Heart right ventricle (tissue), 16 donors: ENCODE results near the gene COL4A2. TPM values are rescaled to one million over a fixed set of nuclear protein-coding genes. Genes with fewer than 3 reads are reported as not detected.
"Not testable (repeated sequence)": the region's sequence is repeated elsewhere in the genome, so short reads cannot be mapped to it uniquely, and the experiment has no call there.

Source experiments
- ATAC-seq, 8 donors: fragments of 200-7000 bp; cut with Tn5 transposase; one replicate each; pipeline ENCODE4 v1.9.1; 2020; ENCODE audit warnings: mild to moderate bottlenecking in 8 of 8, moderate library complexity in 8 of 8, moderate number of reproducible peaks in 1 of 8
- DNase-seq, 2 donors: peaks; one replicate each; pipeline ENCODE4 v3.0.0-alpha.2; 2020
- H3K27ac ChIP-seq, 10 donors: fragments of 200-600 bp; sonication (generic) in 2 of 10; one replicate each; pipeline versions ENCODE4 v1.5.0 to v1.8.0; 2020 to 2022; ENCODE audit warnings: mild to moderate bottlenecking in 3 of 10
- H3K27me3 ChIP-seq, 7 donors: fragments of 200-600 bp; one replicate each; pipeline ENCODE4 v1.8.0; 2021 to 2022; ENCODE audit warnings: mild to moderate bottlenecking in 2 of 7
- H3K36me3 ChIP-seq, 9 donors: fragments of 200-600 bp; sonication (generic) in 1 of 9; one replicate each; pipeline versions ENCODE4 v1.5.0 to v1.8.0; 2020 to 2022; ENCODE audit warnings: mild to moderate bottlenecking in 2 of 9
- H3K4me1 ChIP-seq, 9 donors: fragments of 200-600 bp; sonication (generic) in 1 of 9; one replicate each; pipeline versions ENCODE4 v1.5.0 to v1.8.0; 2020 to 2022; ENCODE audit warnings: mild to moderate bottlenecking in 4 of 9
- H3K4me3 ChIP-seq, 10 donors: fragments of 200-600 bp; sonication (generic) in 2 of 10; one replicate each; pipeline versions ENCODE4 v1.5.0 to v1.8.0; 2020 to 2022; ENCODE audit warnings: mild to moderate bottlenecking in 7 of 10, moderate library complexity in 2 of 10
- H3K9me3 ChIP-seq, 11 donors: fragments of 200-600 bp in 10 of 11; sonication (generic) in 2 of 11; one replicate each; pipeline versions ENCODE4 v1.5.0 to v1.8.0; 2013 to 2022; ENCODE audit warnings: mild to moderate bottlenecking in 2 of 11, control low read depth in 1 of 11, moderate library complexity in 1 of 11
- CTCF ChIP-seq, 9 donors: fragments of 200-600 bp; sonication (generic) in 2 of 9; IDR thresholded peaks; one replicate each; pipeline versions ENCODE4 v1.5.0 to v1.8.0; 2021 to 2022; ENCODE audit warnings: antibody characterized with exemption in 9 of 9, mild to moderate bottlenecking in 5 of 9, moderate library complexity in 1 of 9
- WGBS, 2 donors: extraction: QIAGEN DNeasy Blood & Tissue Kit; methylation state at CpG; one replicate each; pipeline ENCODE4 v1.1.7; 2013; ENCODE audit warnings: inconsistent platforms in 1 of 2; 5-methylcytosine and 5-hydroxymethylcytosine counted together
- intact Hi-C, 10 donors: fragments of 100-400 bp; cut with DNase I; formaldehyde crosslinking; loops; one replicate each; pipeline versions ENCODE4 v1.11.1 to v1.14.2; 2022
- polyA plus RNA-seq, 2 donors: library from polyadenylated mRNA; stranded (reverse); fragments of 200-250 nt; gene quantifications; one replicate each; pipeline ENCODE4 v1.2.3, GENCODE V29; 2013
- total RNA-seq, 10 donors: library from RNA; stranded (reverse); fragmentation: NEBNext Ultra II Directional in 3 of 10; extraction: Animal tissue kit (Norgen Biotek cat#: 25700) in 3 of 10; gene quantifications; one replicate each; pipeline versions ENCODE4 v1.2.1 to v1.2.4, GENCODE V29; 2021 to 2023
- donor health status: Arrhythmogenic right ventricular cardiomyopathy.
- donor health status: ischemic (EF 13 %, LVEDD 7.1; RV severe dilation, severe dysfunction).
- donor health status: healthy with polysubstance abuse.
- donor health status: DM: no; HTN: yes; CAD: no.
- donor health status: DM: no; HTN: no; CAD: no.
- donor health status: ischemic (EF 25% LVEDD 6.9; RV normal size, moderate dysfunction).
- donor health status: ischemic (EF 25% LVEDD 5.7; RV mildly dilated, moderate dysfunction).
- donor health status: healthy.
- donor health status: DM: yes; HTN: yes; CAD: no.
- donor health status: Ischemic cardiomyopathy.
- donor health status: ischemic (EF 35%, LVEDD 5.7; RV mildly dilated, moderate dysfunction).
- donor health status: nonischemic (EF 11% LVEDD 7.7; RV severe dilation, severe dysfunction).
- donor health status: DM: yes; HTN: yes; CAD: no.
- donor health status: PGD.
- donor health status: ischemic (EF 29% LVEDD 5.4; RV normal size, mild dysfunction).
- donor health status: nonischemic (EF 23%, LVEDD 6.1; RV moderate dilation, normal function).

Gene COL4A2
- total and polyA plus RNA-seq, 12 donors: 81.7 to 301 (median 128) TPM

- no peak for TF ChIP-seq CTCF (IDR thresholded peaks at IDR 0.05)
These were observed 177.4 kb downstream of the COL4A2 start for GRCh38 chr13:110484290-110485048.

GRCh38 chr13:110485604-110486003 lies 178.5 kb downstream of the COL4A2 start:
- peak in 2 of 8 donors; percentile 14 to 35 for ATAC-seq
- no peak for DNase-seq
- intact Hi-C loops: no loop called here
- Histone ChIP-seq H3K27me3 (no peaks in the 10 kb centered on the region), H3K36me3 (peaks cover 5 to 89% (median 64%) of the 10 kb centered on the region in 9 donors), H3K9me3 (no peaks in the 10 kb centered on the region), H3K4me3 (no peak overlapping the region), H3K4me1 (no peaks in the 10 kb centered on the region), H3K27ac (no peak overlapping the region)
- TF ChIP-seq CTCF (IDR thresholded peaks at IDR 0.05): no peak
- 60 to 73% methylated on average over 9 of the region's 9 CpGs for WGBS, 2 donors

More at GRCh38 chr13:110484290-110485048, 177.4 kb downstream of the COL4A2 start:
- Histone ChIP-seq H3K4me3 (no peak overlapping the region), H3K9me3 (no peaks in the 10 kb centered on the region), H3K36me3 (peaks cover 5 to 89% (median 58%) of the 10 kb centered on the region in 9 donors), H3K27ac (no peak overlapping the region), H3K4me1 (peaks cover 0 to 5% (median 0%) of the 10 kb centered on the region in 9 donors), H3K27me3 (no peaks in the 10 kb centered on the region)
- DNase-seq (no peak), ATAC-seq (peak in 3 of 8 donors; percentile 21 to 27 (median 21))
- intact Hi-C loops: no loop called here
- WGBS, 2 donors: 91 to 92% methylated on average over 18 of the region's 18 CpGs

DNA sequence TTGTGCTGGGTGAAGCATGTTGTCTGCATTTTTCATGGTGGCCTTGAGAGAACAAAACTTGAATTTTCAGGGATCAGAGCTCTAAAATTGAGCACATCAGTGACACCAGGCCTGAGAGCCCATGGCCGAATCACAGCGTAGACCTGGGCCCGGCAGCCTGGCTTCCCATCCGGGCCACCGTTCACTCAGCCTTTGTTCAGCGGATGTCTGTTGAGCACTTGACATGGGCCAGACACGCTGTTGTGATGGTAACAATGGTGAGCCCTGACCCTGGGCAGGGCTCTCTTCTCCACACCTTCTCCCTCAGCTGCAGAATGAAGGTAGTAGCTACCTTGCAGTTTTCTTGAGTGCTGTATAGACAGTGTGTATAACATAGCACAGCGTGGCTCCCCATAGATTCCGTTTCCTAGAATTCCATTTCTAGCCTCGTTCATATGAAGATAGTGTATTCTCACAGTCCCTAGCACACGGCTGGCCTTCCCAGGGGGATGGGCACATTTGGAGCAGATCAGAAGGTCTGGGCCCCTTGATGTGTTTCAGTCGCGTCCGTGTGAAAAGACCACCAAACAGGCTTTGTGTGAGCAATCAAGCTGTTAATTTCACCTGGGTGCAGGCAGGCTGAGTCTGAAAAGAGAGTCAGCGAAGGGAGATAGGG lies 179.1 kb downstream of the COL4A2 start:
- intact Hi-C loops: no loop called here
- WGBS, 2 donors: 81 to 84% methylated on average over 15 of the region's 15 CpGs
- no peak for DNase-seq
- TF ChIP-seq CTCF (IDR thresholded peaks at IDR 0.05): no peak
- Histone ChIP-seq H3K4me1 (no peaks in the 10 kb centered on the region), H3K4me3 (no peak overlapping the region), H3K27ac (no peak overlapping the region), H3K9me3 (no peaks in the 10 kb centered on the region), H3K36me3 (peaks cover 5 to 93% (median 68%) of the 10 kb centered on the region in 9 donors), H3K27me3 (no peaks in the 10 kb centered on the region)
- peak in 2 of 8 donors; percentile 8 to 19 for ATAC-seq

GRCh38 chr13:110486880-110487279 lies 179.8 kb downstream of the COL4A2 start:
- intact Hi-C loops, H3K27me3 ChIP-seq, H3K27ac ChIP-seq, H3K9me3 ChIP-seq, DNase-seq, ATAC-seq, H3K4me1 ChIP-seq, H3K4me3 ChIP-seq: not testable (repeated sequence)
- H3K36me3 ChIP-seq: peaks cover 5 to 98% (median 74%) of the 10 kb centered on the region in 9 donors
- 73 to 88% methylated on average over 3 of the region's 3 CpGs for WGBS, 2 donors
